Mesenchymal stem cell (in vitro differentiated cells and primary cell): ENCODE measurements around the gene NIT2. TPM values are rescaled to one million over a fixed set of nuclear protein-coding genes. Genes with fewer than 3 reads are reported as not detected.

Experiments used
- DNase-seq: peaks from one replicate; pipeline ENCODE4 v3.0.0-alpha.2; 2013
- H2AFZ ChIP-seq: one replicate; pipeline ENCODE4 v1.6.1; 2013; ENCODE audit warnings: low read depth, mild to moderate bottlenecking, control low read depth, inconsistent platforms, low read length, moderate library complexity
- H2AK5ac ChIP-seq: 2 replicates; pipeline ENCODE4 v1.6.1; 2013; ENCODE audit warnings: low read length, moderate library complexity, mild to moderate bottlenecking, inconsistent platforms; ENCODE audit not compliant: severe bottlenecking
- H2BK120ac ChIP-seq: one replicate; pipeline ENCODE4 v1.6.1; 2013; ENCODE audit warnings: low read depth, mild to moderate bottlenecking, inconsistent platforms, low read length, moderate library complexity
- H2BK12ac ChIP-seq, 2 experiments: one replicate each; pipeline ENCODE4 v1.6.1; 2013; ENCODE audit warnings: inconsistent platforms in 2 of 2, low read length in 2 of 2, mild to moderate bottlenecking in 2 of 2, moderate library complexity in 2 of 2, control low read depth in 1 of 2
- H2BK15ac ChIP-seq: one replicate; pipeline ENCODE4 v1.6.1; 2013; ENCODE audit warnings: mild to moderate bottlenecking, low read depth, inconsistent platforms; ENCODE audit not compliant: poor library complexity, severe bottlenecking
- H2BK5ac ChIP-seq: 2 replicates; pipeline ENCODE4 v1.6.1; 2013; ENCODE audit warnings: low read depth, mild to moderate bottlenecking, low read length, control low read depth, inconsistent platforms; ENCODE audit not compliant: poor library complexity, severe bottlenecking
- H3K14ac ChIP-seq, 2 experiments: one replicate each; pipeline ENCODE4 v1.6.1; 2013; ENCODE audit warnings: inconsistent platforms in 2 of 2, low read length in 2 of 2, control low read depth in 1 of 2, mild to moderate bottlenecking in 1 of 2, moderate library complexity in 1 of 2
- H3K18ac ChIP-seq, 2 experiments: one replicate each; pipeline ENCODE4 v1.6.1; 2013; ENCODE audit warnings: inconsistent platforms in 2 of 2, low read length in 2 of 2, control low read depth in 1 of 2, low read depth in 1 of 2, mild to moderate bottlenecking in 1 of 2
- H3K23ac ChIP-seq, 2 experiments: one replicate each; pipeline ENCODE4 v1.6.1; 2013; ENCODE audit warnings: inconsistent platforms in 2 of 2, low read length in 2 of 2, mild to moderate bottlenecking in 2 of 2, moderate library complexity in 2 of 2, control low read depth in 1 of 2
- H3K27ac ChIP-seq: 2 replicates; pipeline ENCODE4 v1.5.1; 2013; ENCODE audit warnings: mild to moderate bottlenecking, moderate library complexity, low read length, control low read depth, inconsistent platforms; ENCODE audit not compliant: poor library complexity, severe bottlenecking
- H3K27me3 ChIP-seq, 2 experiments: 2 replicates each; pipeline versions ENCODE4 v1.6.1 to v1.7.0; 2013; ENCODE audit warnings: low read length in 2 of 2, mild to moderate bottlenecking in 2 of 2, moderate library complexity in 2 of 2, control low read depth in 1 of 2, inconsistent platforms in 1 of 2; ENCODE audit not compliant: control insufficient read depth in 1 of 2, insufficient read depth in 1 of 2
- H3K36me3 ChIP-seq, 2 experiments: 2 replicates each; pipeline versions ENCODE4 v1.6.1 to v1.7.0; 2013; ENCODE audit warnings: low read length in 2 of 2, control low read depth in 1 of 2, inconsistent platforms in 1 of 2, low read depth in 1 of 2, mild to moderate bottlenecking in 1 of 2; ENCODE audit not compliant: insufficient read depth in 2 of 2, control insufficient read depth in 1 of 2
- H3K4ac ChIP-seq, 2 experiments: one replicate each; pipeline ENCODE4 v1.6.1; 2013; ENCODE audit warnings: inconsistent platforms in 2 of 2, low read length in 2 of 2, mild to moderate bottlenecking in 2 of 2, moderate library complexity in 2 of 2, control low read depth in 1 of 2, low read depth in 1 of 2
- H3K4me1 ChIP-seq: 2 replicates; pipeline ENCODE4 v1.6.1; 2013; ENCODE audit warnings: low read depth, low read length, control low read depth; ENCODE audit not compliant: control insufficient read depth, insufficient read depth
- H3K4me2 ChIP-seq: 2 replicates; pipeline ENCODE4 v1.6.1; 2013; ENCODE audit warnings: low read length, mild to moderate bottlenecking, inconsistent platforms; ENCODE audit not compliant: poor library complexity, severe bottlenecking
- H3K4me3 ChIP-seq, 2 experiments: 2 replicates each; pipeline versions ENCODE4 v1.5.1 to v1.7.0; 2013; ENCODE audit warnings: low read length in 2 of 2, mild to moderate bottlenecking in 2 of 2, control low read depth in 1 of 2, low read depth in 1 of 2; ENCODE audit not compliant: insufficient read depth in 1 of 2
- H3K79me1 ChIP-seq: replicated peaks from 2 replicates; pipeline ENCODE4 v1.6.1; 2013; ENCODE audit warnings: mild to moderate bottlenecking, control low read depth, low read length, inconsistent platforms; ENCODE audit not compliant: poor library complexity, severe bottlenecking
- H3K9ac ChIP-seq: 2 replicates; pipeline ENCODE4 v1.7.0; 2013; ENCODE audit warnings: mild to moderate bottlenecking, low read length, moderate library complexity
- H3K9me3 ChIP-seq: 2 replicates; pipeline ENCODE4 v1.7.0; 2013; ENCODE audit warnings: mild to moderate bottlenecking, low read length; ENCODE audit not compliant: control insufficient read depth
- H4K8ac ChIP-seq: one replicate; pipeline ENCODE4 v1.6.1; 2013; ENCODE audit warnings: inconsistent platforms, mild to moderate bottlenecking, low read length, moderate library complexity
- H4K91ac ChIP-seq: one replicate; pipeline ENCODE4 v1.6.1; 2013; ENCODE audit warnings: mild to moderate bottlenecking, low read length, inconsistent platforms
- WGBS: methylation state at CpG from one replicate; pipeline ENCODE4 v1.1.7; 2013; ENCODE audit warnings: mixed read lengths; 5-methylcytosine and 5-hydroxymethylcytosine counted together
- polyA plus RNA-seq, 2 experiments: library from polyadenylated mRNA; stranded (reverse); fragments of 200-250 nt; gene quantifications; one replicate each; pipeline ENCODE4 v1.2.3, GENCODE V29; 2013

The NIT2 gene
- polyA plus RNA-seq (2013, experiment 1 of 2), result 23.0 TPM
- 23.8 TPM for polyA plus RNA-seq (2013, experiment 2 of 2)

- Histone ChIP-seq H3K27me3 (no peaks in the 10 kb centered on the region), H3K4me3 (peak within 1 kb of the TSS; percentile 73 to 77), H4K8ac (peak within 1 kb of the TSS; percentile 94), H2BK15ac (peak within 1 kb of the TSS; percentile 41), H3K4me2 (peak within 1 kb of the TSS; percentile 79), H2BK12ac (peak within 1 kb of the TSS in 1 of 2 experiments; percentile 80), H3K23ac (peak within 1 kb of the TSS in 1 of 2 experiments; percentile 53), H2AK5ac (peak within 1 kb of the TSS; percentile 43), H3K14ac (peak within 1 kb of the TSS in 1 of 2 experiments; percentile 53), H3K4me1 (peaks cover 12% of the 10 kb centered on the region), H2AFZ (peak within 1 kb of the TSS; percentile 98), H3K79me1 (peaks cover 18% of the 10 kb centered on the region), H3K9ac (peak within 1 kb of the TSS; percentile 80), H3K18ac (peak within 1 kb of the TSS; percentile 73 to 76), H2BK5ac (peak within 1 kb of the TSS; percentile 39), H2BK120ac (no peak within 1 kb of the TSS), H4K91ac (peak within 1 kb of the TSS; percentile 1), H3K4ac (peak within 1 kb of the TSS; percentile 76 to 87), H3K36me3 (peaks cover 6 to 16% of the 10 kb centered on the region in 2 experiments), H3K27ac (peak within 1 kb of the TSS; percentile 33), H3K9me3 (no peaks in the 10 kb centered on the region)
- peak; percentile 87 for DNase-seq
- 1% methylated on average over 48 of the region's 77 CpGs for WGBS
These were observed at the start of gene NIT2 for GRCh38 chr3:100334488-100335351. Gene NIT2, plus strand, starts transcription at chr3:100334757. Its CDS starts 35 bp downstream, at chr3:100334792.

GRCh38 chr3:100288288-100288894 is 46.2 kb upstream of the NIT2 start:
- Histone ChIP-seq H2BK120ac (no peak overlapping the region), H3K23ac (no peak overlapping the region), H3K27ac (no peak overlapping the region), H3K79me1 (peaks cover 24% of the 10 kb centered on the region), H4K8ac (no peak overlapping the region), H3K4ac (no peak overlapping the region), H3K4me3 (no peak overlapping the region), H3K27me3 (no peaks in the 10 kb centered on the region), H2AK5ac (no peak overlapping the region), H2BK15ac (no peak overlapping the region), H3K9me3 (no peaks in the 10 kb centered on the region), H3K4me1 (no peaks in the 10 kb centered on the region), H2BK5ac (no peak overlapping the region), H4K91ac (no peak overlapping the region), H2BK12ac (no peak overlapping the region), H3K18ac (no peak overlapping the region), H2AFZ (no peak overlapping the region), H3K4me2 (no peak overlapping the region), H3K14ac (no peak overlapping the region), H3K9ac (no peak overlapping the region), H3K36me3 (peaks cover 22 to 94% of the 10 kb centered on the region in 2 experiments)
- no peak for DNase-seq

GRCh38 chr3:100289339-100289738 is 45.2 kb upstream of the NIT2 start:
- H4K91ac ChIP-seq, result no peak overlapping the region
- peaks cover 26% of the 10 kb centered on the region for H3K79me1 ChIP-seq
- no peaks in the 10 kb centered on the region for H3K4me1 ChIP-seq
- no peak overlapping the region for H2AFZ ChIP-seq
- no peak overlapping the region for H4K8ac ChIP-seq
- H3K18ac ChIP-seq, result no peak overlapping the region
- H3K4me3 ChIP-seq, result no peak overlapping the region
- no peak overlapping the region for H3K23ac ChIP-seq
- no peaks in the 10 kb centered on the region for H3K9me3 ChIP-seq
- H3K27me3 ChIP-seq, result no peaks in the 10 kb centered on the region
- no peak overlapping the region for H2BK120ac ChIP-seq
- no peak overlapping the region for H3K27ac ChIP-seq
- H3K9ac ChIP-seq, result no peak overlapping the region
- DNase-seq, result no peak
- no peak overlapping the region for H2BK5ac ChIP-seq
- H2BK12ac ChIP-seq, result no peak overlapping the region
- H3K36me3 ChIP-seq, result peaks cover 22 to 93% of the 10 kb centered on the region in 2 experiments
- H2BK15ac ChIP-seq, result no peak overlapping the region
- no peak overlapping the region for H2AK5ac ChIP-seq
- 91% methylated on average over 2 of the region's 2 CpGs for WGBS
- no peak overlapping the region for H3K4me2 ChIP-seq
- no peak overlapping the region for H3K4ac ChIP-seq
- H3K14ac ChIP-seq, result no peak overlapping the region

GRCh38 chr3:100295089-100295488 is 39.5 kb upstream of the NIT2 start:
- no peak overlapping the region for H2AK5ac ChIP-seq
- no peak overlapping the region for H2BK12ac ChIP-seq
- H3K18ac ChIP-seq, result no peak overlapping the region
- no peaks in the 10 kb centered on the region for H3K4me1 ChIP-seq
- no peak overlapping the region for H2BK120ac ChIP-seq
- H4K91ac ChIP-seq, result no peak overlapping the region
- no peak overlapping the region for H4K8ac ChIP-seq
- no peak overlapping the region for H2BK15ac ChIP-seq
- no peak overlapping the region for H3K4me2 ChIP-seq
- H3K79me1 ChIP-seq, result peaks cover 11% of the 10 kb centered on the region
- no peak overlapping the region for H3K9ac ChIP-seq
- H2AFZ ChIP-seq, result no peak overlapping the region
- H3K14ac ChIP-seq, result no peak overlapping the region
- H3K36me3 ChIP-seq, result peaks cover 10 to 88% of the 10 kb centered on the region in 2 experiments
- H3K4me3 ChIP-seq, result no peak overlapping the region
- no peak overlapping the region for H3K27ac ChIP-seq
- no peak overlapping the region for H2BK5ac ChIP-seq
- no peaks in the 10 kb centered on the region for H3K27me3 ChIP-seq
- 100% methylated on average over 1 of the region's 1 CpG for WGBS
- no peak overlapping the region for H3K23ac ChIP-seq
- H3K9me3 ChIP-seq, result no peaks in the 10 kb centered on the region
- DNase-seq, result no peak
- H3K4ac ChIP-seq, result no peak overlapping the region
